GM19239 (cell line): ENCODE data around the gene OSMR.

Source experiments
- DNase-seq: peaks from one replicate; pipeline ENCODE4 v3.0.0; 2011; ENCODE audit warnings: low spot score; ENCODE audit not compliant: insufficient read length
- FAIRE-seq: peaks from 2 replicates; lab custom pipeline; 2011; peaks lifted over from hg19 to GRCh38; lab: Jason Lieb, UNC

OSMR gene

DNA sequence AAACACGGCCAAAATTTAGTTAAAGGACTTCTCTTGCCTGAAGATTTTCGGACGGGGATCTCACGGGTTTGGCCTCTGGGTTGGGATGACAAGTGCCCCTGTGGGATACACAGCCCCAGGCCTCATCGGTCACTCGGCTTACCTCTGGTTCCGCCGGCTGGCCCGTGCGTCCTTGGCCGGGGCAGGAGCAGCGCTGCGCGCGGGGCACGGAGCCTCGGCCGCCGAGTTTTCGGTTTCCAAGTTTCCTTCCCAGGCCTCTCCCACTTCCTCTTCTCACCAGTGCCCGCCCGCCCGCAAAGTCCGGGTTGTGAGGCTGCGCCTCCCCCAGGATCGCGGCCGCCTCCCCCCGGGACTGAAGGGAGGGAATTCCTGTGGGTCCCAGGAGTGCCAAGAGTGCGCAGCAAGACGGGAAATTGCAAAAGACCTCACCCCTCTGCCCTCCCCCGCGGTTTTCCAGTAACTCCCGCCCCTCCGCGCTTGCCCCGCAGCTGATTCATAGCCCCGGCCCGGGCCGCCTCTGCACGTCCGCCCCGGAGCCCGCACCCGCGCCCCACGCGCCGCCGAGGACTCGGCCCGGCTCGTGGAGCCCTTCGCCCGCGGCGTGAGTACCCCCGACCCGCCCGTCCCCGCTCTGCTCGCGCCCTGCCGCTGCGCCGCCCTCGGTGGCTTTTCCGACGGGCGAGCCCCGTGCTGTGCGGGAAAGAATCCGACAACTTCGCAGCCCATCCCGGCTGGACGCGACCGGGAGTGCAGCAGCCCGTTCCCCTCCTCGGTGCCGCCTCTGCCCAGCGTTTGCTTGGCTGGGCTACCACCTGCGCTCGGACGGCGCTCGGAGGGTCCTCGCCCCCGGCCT is at the start of gene OSMR:
OSMR (plus strand) TSS at position 487 of the 853 bp plus-strand sequence. CDS start 23,033 bp downstream, outside the sequence.
- FAIRE-seq: no peak

GRCh38 chr5:38796742-38797108 is 49.1 kb upstream of the OSMR start:
- DNase-seq (no peak), FAIRE-seq (no peak)

More for the DNA sequence above, at the start of gene OSMR:
- no peak for DNase-seq

GRCh38 chr5:38797838-38798237 is 48.0 kb upstream of the OSMR start:
- no peak for DNase-seq
- FAIRE-seq: no peak

- FAIRE-seq (no peak), DNase-seq (no peak)
Measured at GRCh38 chr5:38799556-38800377, 46.0 kb upstream of the OSMR start.

DNA sequence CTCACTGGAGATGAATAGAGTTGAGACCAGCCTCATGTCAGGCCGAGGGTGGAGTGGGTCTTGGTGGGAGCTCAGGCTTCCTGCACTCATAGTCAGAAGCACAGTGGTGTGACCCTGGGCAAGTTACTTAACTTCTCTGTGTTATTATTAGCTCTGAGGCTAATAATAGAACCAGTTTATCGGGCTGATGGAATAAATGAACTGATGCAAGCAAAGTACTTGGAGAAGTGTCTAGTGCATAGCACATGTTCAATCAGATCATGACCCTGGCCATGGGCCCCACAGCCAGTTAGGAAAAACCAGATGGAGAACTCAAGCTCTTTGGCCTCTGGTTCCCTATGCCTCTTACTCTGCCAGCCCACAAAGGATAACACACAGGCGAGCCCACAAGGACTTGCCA is 45.3 kb upstream of the OSMR start:
- no peak for FAIRE-seq

GRCh38 chr5:38802125-38802524 is 43.7 kb upstream of the OSMR start:
- FAIRE-seq (no peak), DNase-seq (no peak)

More for the DNA sequence above, 45.3 kb upstream of the OSMR start:
- DNase-seq: no peak

DNA sequence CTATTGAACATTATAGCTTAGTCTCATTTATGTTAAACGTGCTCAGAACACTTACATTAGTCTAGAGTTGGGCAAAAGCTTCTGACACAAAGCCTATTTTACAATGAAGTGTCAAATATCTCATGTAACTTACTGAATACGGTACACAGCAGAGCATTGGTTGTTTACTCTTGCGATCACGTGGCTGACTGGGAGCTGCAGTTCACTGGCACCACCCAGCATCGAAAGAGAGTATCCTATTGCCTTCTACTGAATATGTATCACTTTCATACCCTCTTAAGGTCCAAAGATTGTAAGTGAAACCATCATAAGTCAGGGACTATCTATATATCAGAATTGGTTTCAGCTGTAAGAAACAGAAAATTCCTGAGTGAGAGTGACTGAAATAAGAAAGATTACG is 42.6 kb upstream of the OSMR start:
- DNase-seq: no peak
- FAIRE-seq: no peak

- no peak for FAIRE-seq
Measured at GRCh38 chr5:38806775-38807258, 39.0 kb upstream of the OSMR start.

GRCh38 chr5:38807570-38808483 is 38.0 kb upstream of the OSMR start:
- DNase-seq (no peak), FAIRE-seq (no peak)

More at GRCh38 chr5:38806775-38807258, 39.0 kb upstream of the OSMR start:
- no peak for DNase-seq

- DNase-seq: no peak
- no peak for FAIRE-seq
Measured at GRCh38 chr5:38808666-38809343, 37.0 kb upstream of the OSMR start.

GRCh38 chr5:38809388-38810359 is 36.1 kb upstream of the OSMR start:
- peak; percentile 35 for FAIRE-seq

DNA sequence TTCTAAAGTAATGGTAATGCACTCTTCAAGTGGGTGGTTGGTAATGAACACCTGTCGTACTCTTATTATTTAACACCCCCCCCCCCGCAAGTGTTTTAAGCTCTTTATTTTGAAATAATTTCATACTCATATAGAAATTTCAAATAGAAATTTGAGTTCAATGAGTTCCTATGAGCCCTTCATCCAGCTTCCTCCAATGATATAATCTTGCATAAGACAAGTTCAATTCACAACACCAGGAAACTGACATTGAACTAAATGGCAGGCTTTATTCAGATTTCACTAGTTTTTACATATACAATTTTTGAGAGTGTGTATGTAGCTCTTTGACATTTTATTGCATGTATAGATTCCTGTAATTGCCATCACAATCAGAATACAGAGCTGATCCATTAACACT is 30.9 kb upstream of the OSMR start:
- no peak for DNase-seq
- FAIRE-seq: no peak

More at GRCh38 chr5:38809388-38810359, 36.1 kb upstream of the OSMR start:
- peak; percentile 38 for DNase-seq

DNA sequence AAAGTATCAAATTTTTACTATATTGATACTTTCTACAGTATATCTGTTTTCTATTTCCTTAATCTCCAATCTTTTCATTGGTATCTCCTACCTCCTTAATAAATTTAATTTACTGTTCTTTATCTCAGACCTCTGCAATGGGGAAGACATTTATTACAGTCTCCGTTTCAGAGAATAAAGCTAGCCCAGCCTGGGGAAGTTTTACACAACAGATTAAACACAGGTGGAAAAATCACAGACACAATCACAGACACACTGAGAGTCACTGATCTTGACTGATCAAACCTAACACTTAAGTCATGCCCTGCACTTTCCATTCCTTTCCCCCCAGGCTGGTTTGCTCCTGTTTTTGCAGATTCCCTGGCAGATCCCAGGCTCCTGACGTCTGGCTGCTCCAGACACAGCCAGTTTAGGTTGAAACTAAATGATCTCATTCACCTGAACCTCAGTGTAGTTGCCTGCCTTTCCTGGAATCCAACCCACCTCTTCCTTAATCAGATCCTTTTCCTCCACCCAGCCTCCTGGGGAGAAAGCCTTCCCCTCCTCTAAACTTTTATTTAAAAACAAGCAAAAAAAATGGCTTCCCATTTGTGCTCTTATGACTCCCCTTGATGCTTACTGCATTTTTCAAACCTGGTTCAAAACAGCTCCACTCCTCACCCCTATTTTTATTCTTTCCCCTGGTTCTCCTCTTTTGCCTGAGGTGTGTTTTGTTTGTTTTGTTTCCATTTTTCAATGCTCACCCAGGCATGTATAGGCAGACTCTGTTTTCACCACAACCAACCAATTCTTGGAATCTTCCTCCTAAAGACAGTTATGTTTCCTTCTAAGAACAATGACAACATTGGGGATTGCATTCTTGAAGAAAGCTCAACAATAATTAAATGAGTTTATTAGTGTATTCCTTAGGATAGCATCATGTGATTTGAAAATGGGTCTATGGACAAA is 29.5 kb upstream of the OSMR start:
- no peak for FAIRE-seq
- no peak for DNase-seq

DNA sequence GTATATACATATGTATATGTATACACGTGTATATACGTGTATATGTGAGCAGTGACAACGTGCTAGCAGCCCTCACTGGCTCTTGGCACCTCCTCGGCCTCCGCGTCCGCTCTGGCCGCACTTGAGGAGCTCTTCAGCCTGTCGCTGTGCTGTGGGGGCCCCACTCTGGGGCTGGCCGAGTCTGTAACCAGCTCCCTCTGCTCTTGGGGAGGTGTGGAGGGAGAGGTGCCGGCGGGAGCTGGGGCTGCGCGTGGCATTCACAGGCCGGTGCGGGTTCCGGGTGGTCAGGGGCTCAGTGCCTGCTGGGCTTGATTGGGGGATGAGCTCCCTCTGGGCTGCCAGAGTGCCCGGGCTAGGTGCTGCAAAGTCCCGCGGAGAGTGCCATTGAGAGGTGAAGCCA is 24.1 kb upstream of the OSMR start:
- DNase-seq (no peak), FAIRE-seq (no peak)

GRCh38 chr5:38823503-38823902 is 22.3 kb upstream of the OSMR start:
- no peak for FAIRE-seq

DNA sequence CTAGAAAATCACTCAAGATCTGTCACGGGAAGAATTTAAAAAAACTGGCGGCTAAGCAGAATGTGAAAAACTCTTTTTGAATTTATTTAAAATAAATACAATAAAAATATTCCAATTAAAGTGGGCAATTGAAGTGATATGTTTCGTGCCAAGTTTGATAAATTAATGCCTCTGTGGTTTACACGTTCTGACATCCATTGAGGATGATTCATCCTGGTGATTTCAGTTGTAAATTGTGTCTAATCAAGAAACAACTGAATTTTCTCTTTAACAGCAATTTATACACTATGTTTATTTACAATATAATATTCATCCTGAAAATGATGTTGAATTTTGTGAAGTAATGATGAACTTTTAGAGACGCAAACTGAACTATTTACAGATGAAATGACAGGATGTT is 21.0 kb upstream of the OSMR start:
- FAIRE-seq (no peak), DNase-seq (no peak)

More at GRCh38 chr5:38823503-38823902, 22.3 kb upstream of the OSMR start:
- no peak for DNase-seq

- DNase-seq (no peak), FAIRE-seq (no peak)
Measured at GRCh38 chr5:38825494-38825893, 20.3 kb upstream of the OSMR start.
